ENCODE data around the gene ZNF91.

ZNF91 gene

GRCh38 chr19:23410155-23410554, 14.9 kb upstream of the ZNF91 start:
- no peak overlapping the region for H3K4me3 ChIP-seq (ENCODE audit: low read length)
- no peaks in the 10 kb centered on the region for H3K9me3 ChIP-seq (ENCODE audit: control insufficient read depth, low read length)
- H3K27me3 ChIP-seq (replicated peaks; ENCODE audit: control insufficient read depth, insufficient read depth, low read length): no peaks in the 10 kb centered on the region
- no peak overlapping the region for H3K9ac ChIP-seq (ENCODE audit: low read length)
- no peaks in the 10 kb centered on the region for H3K36me3 ChIP-seq (ENCODE audit: control insufficient read depth, insufficient read depth, low read length, severe bottlenecking)
- H3K4me1 ChIP-seq (ENCODE audit: control insufficient read depth, insufficient read depth, low read length): no peaks in the 10 kb centered on the region
- no peak for DNase-seq (ENCODE audit: low read depth)

GRCh38 chr19:23409392-23410048, 14.2 kb upstream of the ZNF91 start:
- no peak for DNase-seq (ENCODE audit: low read depth)
- Histone ChIP-seq H3K36me3 (ENCODE audit: control insufficient read depth, insufficient read depth, low read length, severe bottlenecking) (no peaks in the 10 kb centered on the region), H3K4me3 (ENCODE audit: low read length) (no peak overlapping the region), H3K9me3 (ENCODE audit: control insufficient read depth, low read length) (no peaks in the 10 kb centered on the region), H3K27me3 (replicated peaks; ENCODE audit: control insufficient read depth, insufficient read depth, low read length) (no peaks in the 10 kb centered on the region), H3K4me1 (ENCODE audit: control insufficient read depth, insufficient read depth, low read length) (no peaks in the 10 kb centered on the region), H3K9ac (ENCODE audit: low read length) (no peak overlapping the region)

DNA sequence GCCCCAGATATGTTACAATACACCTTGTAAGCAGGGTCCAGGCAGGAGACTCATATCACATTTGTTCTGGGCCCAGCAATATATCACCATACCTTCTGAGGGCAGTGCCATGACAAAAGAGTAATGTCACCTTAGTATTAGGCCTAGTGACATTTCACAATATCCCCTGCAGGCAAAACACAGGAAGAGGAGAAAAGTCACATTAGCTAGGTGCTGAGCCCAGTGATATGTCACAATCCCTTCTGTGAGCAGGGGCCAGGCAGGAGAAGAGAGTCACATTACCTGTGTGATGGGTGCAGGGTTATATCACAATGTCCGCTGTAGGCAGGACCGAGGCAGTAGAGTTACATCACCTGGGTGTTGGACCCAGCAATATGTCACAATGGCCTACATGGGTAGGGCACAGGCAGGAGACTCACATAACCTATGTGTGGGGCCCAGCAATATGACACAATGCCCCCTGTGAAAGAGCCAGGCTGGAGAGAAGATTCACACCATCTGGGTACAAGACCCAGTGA, 12.4 kb upstream of the ZNF91 start:
- H3K9me3 ChIP-seq (ENCODE audit: control insufficient read depth, low read length): no peaks in the 10 kb centered on the region
- no peak overlapping the region for H3K9ac ChIP-seq (ENCODE audit: low read length)
- H3K27me3 ChIP-seq (replicated peaks; ENCODE audit: control insufficient read depth, insufficient read depth, low read length): no peaks in the 10 kb centered on the region
- DNase-seq (ENCODE audit: low read depth): no peak
- H3K4me3 ChIP-seq (ENCODE audit: low read length): no peak overlapping the region
- no peaks in the 10 kb centered on the region for H3K36me3 ChIP-seq (ENCODE audit: control insufficient read depth, insufficient read depth, low read length, severe bottlenecking)
- no peaks in the 10 kb centered on the region for H3K4me1 ChIP-seq (ENCODE audit: control insufficient read depth, insufficient read depth, low read length)

GRCh38 chr19:23406721-23407120, 11.4 kb upstream of the ZNF91 start:
- Histone ChIP-seq H3K4me3 (ENCODE audit: low read length) (no peak overlapping the region), H3K9me3 (ENCODE audit: control insufficient read depth, low read length) (no peaks in the 10 kb centered on the region), H3K27me3 (replicated peaks; ENCODE audit: control insufficient read depth, insufficient read depth, low read length) (no peaks in the 10 kb centered on the region), H3K4me1 (ENCODE audit: control insufficient read depth, insufficient read depth, low read length) (no peaks in the 10 kb centered on the region), H3K36me3 (ENCODE audit: control insufficient read depth, insufficient read depth, low read length, severe bottlenecking) (no peaks in the 10 kb centered on the region), H3K9ac (ENCODE audit: low read length) (no peak overlapping the region)
- no peak for DNase-seq (ENCODE audit: low read depth)

- DNase-seq (ENCODE audit: low read depth): no peak
- Histone ChIP-seq H3K9ac (ENCODE audit: low read length) (no peak overlapping the region), H3K36me3 (ENCODE audit: control insufficient read depth, insufficient read depth, low read length, severe bottlenecking) (no peaks in the 10 kb centered on the region), H3K27me3 (replicated peaks; ENCODE audit: control insufficient read depth, insufficient read depth, low read length) (no peaks in the 10 kb centered on the region), H3K4me1 (ENCODE audit: control insufficient read depth, insufficient read depth, low read length) (no peaks in the 10 kb centered on the region), H3K9me3 (ENCODE audit: control insufficient read depth, low read length) (no peaks in the 10 kb centered on the region), H3K4me3 (ENCODE audit: low read length) (no peak overlapping the region)
Observed at GRCh38 chr19:23406091-23406490, 10.8 kb upstream of the ZNF91 start.

- H3K4me1 ChIP-seq (ENCODE audit: control insufficient read depth, insufficient read depth, low read length): no peaks in the 10 kb centered on the region
- H3K27me3 ChIP-seq (replicated peaks; ENCODE audit: control insufficient read depth, insufficient read depth, low read length): no peaks in the 10 kb centered on the region
- no peak overlapping the region for H3K4me3 ChIP-seq (ENCODE audit: low read length)
- H3K36me3 ChIP-seq (ENCODE audit: control insufficient read depth, insufficient read depth, low read length, severe bottlenecking): no peaks in the 10 kb centered on the region
- no peak for DNase-seq (ENCODE audit: low read depth)
- no peak overlapping the region for H3K9ac ChIP-seq (ENCODE audit: low read length)
- H3K9me3 ChIP-seq (ENCODE audit: control insufficient read depth, low read length): no peaks in the 10 kb centered on the region
Observed at GRCh38 chr19:23404676-23405075, 9.4 kb upstream of the ZNF91 start.

GRCh38 chr19:23403581-23404324, 8.5 kb upstream of the ZNF91 start:
- no peak overlapping the region for H3K4me3 ChIP-seq (ENCODE audit: low read length)
- H3K9me3 ChIP-seq (ENCODE audit: control insufficient read depth, low read length): no peaks in the 10 kb centered on the region
- H3K27me3 ChIP-seq (replicated peaks; ENCODE audit: control insufficient read depth, insufficient read depth, low read length): no peaks in the 10 kb centered on the region
- DNase-seq (ENCODE audit: low read depth): no peak
- H3K9ac ChIP-seq (ENCODE audit: low read length): no peak overlapping the region
- H3K36me3 ChIP-seq (ENCODE audit: control insufficient read depth, insufficient read depth, low read length, severe bottlenecking): no peaks in the 10 kb centered on the region
- H3K4me1 ChIP-seq (ENCODE audit: control insufficient read depth, insufficient read depth, low read length): no peaks in the 10 kb centered on the region

GRCh38 chr19:23403052-23403451, 7.8 kb upstream of the ZNF91 start:
- no peaks in the 10 kb centered on the region for H3K36me3 ChIP-seq (ENCODE audit: control insufficient read depth, insufficient read depth, low read length, severe bottlenecking)
- no peak overlapping the region for H3K9ac ChIP-seq (ENCODE audit: low read length)
- H3K4me1 ChIP-seq (ENCODE audit: control insufficient read depth, insufficient read depth, low read length): no peaks in the 10 kb centered on the region
- no peaks in the 10 kb centered on the region for H3K27me3 ChIP-seq (replicated peaks; ENCODE audit: control insufficient read depth, insufficient read depth, low read length)
- no peak for DNase-seq (ENCODE audit: low read depth)
- no peaks in the 10 kb centered on the region for H3K9me3 ChIP-seq (ENCODE audit: control insufficient read depth, low read length)
- H3K4me3 ChIP-seq (ENCODE audit: low read length): no peak overlapping the region

DNA sequence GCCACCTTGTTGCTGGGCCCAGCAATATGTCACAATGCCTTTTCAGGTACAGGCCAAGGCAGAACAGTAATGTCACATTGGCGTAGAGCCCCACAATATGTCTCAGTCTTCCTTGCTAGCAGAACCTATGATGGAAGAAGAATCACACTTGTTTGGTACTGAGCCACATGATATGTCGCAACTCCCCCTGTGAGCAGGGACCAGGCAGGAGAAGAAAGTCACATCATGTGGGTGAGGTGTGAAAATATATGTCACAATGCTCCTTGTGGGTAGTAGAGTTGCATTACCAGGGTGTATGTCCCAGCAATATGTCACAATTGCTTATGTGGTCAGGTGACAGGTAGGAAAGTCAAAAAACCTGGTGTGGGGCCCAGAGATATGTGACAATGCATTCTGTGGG, 7.1 kb upstream of the ZNF91 start:
- H3K9me3 ChIP-seq (ENCODE audit: control insufficient read depth, low read length): no peaks in the 10 kb centered on the region
- no peaks in the 10 kb centered on the region for H3K36me3 ChIP-seq (ENCODE audit: control insufficient read depth, insufficient read depth, low read length, severe bottlenecking)
- DNase-seq (ENCODE audit: low read depth): no peak
- no peaks in the 10 kb centered on the region for H3K4me1 ChIP-seq (ENCODE audit: control insufficient read depth, insufficient read depth, low read length)
- H3K9ac ChIP-seq (ENCODE audit: low read length): no peak overlapping the region
- no peak overlapping the region for H3K4me3 ChIP-seq (ENCODE audit: low read length)
- H3K27me3 ChIP-seq (replicated peaks; ENCODE audit: control insufficient read depth, insufficient read depth, low read length): no peaks in the 10 kb centered on the region

DNA sequence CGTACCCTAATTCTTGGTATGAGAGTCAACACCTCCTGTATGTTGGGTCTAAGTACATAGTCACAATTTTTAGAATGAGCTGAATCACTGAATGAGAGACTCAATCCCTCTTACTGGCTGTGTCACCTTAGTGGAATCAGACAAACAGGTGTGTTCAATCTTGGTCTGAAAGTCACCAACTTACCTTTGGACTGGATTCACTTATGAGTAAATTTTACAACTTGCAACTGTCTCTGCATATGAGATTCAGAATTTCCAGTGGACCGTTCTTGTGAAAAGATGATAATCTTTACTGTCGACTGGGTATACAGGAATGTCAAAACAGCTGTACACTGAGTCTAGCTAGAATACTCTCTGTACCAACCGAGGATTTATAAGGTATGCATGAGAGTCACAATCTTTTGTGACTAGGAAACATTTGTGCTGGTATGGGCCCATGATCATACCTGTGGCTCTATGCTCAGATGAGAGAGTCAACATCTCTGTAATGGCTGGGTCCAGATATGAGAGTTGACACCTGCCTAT, 5.9 kb upstream of the ZNF91 start:
- no peak overlapping the region for H3K9ac ChIP-seq (ENCODE audit: low read length)
- H3K9me3 ChIP-seq (ENCODE audit: control insufficient read depth, low read length): no peaks in the 10 kb centered on the region
- H3K4me1 ChIP-seq (ENCODE audit: control insufficient read depth, insufficient read depth, low read length): no peaks in the 10 kb centered on the region
- DNase-seq (ENCODE audit: low read depth): no peak
- H3K36me3 ChIP-seq (ENCODE audit: control insufficient read depth, insufficient read depth, low read length, severe bottlenecking): no peaks in the 10 kb centered on the region
- H3K27me3 ChIP-seq (replicated peaks; ENCODE audit: control insufficient read depth, insufficient read depth, low read length): no peaks in the 10 kb centered on the region
- H3K4me3 ChIP-seq (ENCODE audit: low read length): no peak overlapping the region

- no peaks in the 10 kb centered on the region for H3K4me1 ChIP-seq (ENCODE audit: control insufficient read depth, insufficient read depth, low read length)
- no peaks in the 10 kb centered on the region for H3K9me3 ChIP-seq (ENCODE audit: control insufficient read depth, low read length)
- H3K36me3 ChIP-seq (ENCODE audit: control insufficient read depth, insufficient read depth, low read length, severe bottlenecking): no peaks in the 10 kb centered on the region
Observed at GRCh38 chr19:23399443-23399842, 4.2 kb upstream of the ZNF91 start.

More at GRCh38 chr19:23399443-23399842, 4.2 kb upstream of the ZNF91 start:
- Histone ChIP-seq H3K9ac (ENCODE audit: low read length) (no peak overlapping the region), H3K4me3 (ENCODE audit: low read length) (no peak overlapping the region), H3K27me3 (replicated peaks; ENCODE audit: control insufficient read depth, insufficient read depth, low read length) (no peaks in the 10 kb centered on the region)
- DNase-seq (ENCODE audit: low read depth): no peak

Measured in adipocyte (in vitro differentiated cells).